ENCODE results near the gene TCF12. TPM values are rescaled to one million over a fixed set of nuclear protein-coding genes. Genes with fewer than 3 reads are reported as not detected.

Gene TCF12
- total RNA-seq, 6 experiments from 2014 or later, result 106 to 200 (median 149) TPM

DNA sequence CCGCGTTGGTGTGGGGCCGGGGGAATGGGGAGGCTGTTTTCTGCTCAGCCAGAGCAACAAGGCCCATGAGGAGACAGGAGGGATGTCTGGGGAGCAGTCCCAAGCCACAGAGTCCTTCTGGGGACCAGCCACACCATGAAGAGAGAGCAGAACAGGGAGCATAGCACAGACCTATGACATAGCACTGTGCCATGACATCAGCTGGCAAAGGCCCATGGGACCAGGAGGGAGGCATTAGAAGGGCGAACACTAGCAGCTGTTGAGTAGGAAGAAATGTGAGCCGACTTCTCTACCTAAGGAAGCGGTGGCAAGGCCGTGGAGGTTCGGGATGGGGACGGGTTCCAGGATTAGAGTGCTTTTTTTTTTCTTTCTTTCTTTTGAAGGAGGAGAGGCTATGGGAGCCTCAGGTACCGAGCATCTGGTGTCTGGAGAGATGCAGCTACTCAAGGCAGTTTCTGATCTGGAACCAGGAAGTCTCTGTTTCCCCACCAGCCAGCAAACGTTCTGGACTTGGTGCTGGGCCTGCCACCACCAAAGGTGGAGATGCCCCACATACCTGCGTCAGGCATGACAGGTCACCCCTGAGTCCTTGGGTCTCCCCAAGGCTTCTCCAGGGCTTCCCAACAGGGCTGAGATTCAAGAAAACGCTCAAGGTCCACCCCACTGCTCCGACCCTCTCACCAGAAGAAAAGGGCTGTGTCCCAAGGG, 380.6 kb downstream of the TCF12 start:
- H3K27me3 Mint-ChIP-seq (ENCODE audit: insufficient read depth), result peaks cover 4% of the 10 kb centered on the region
- no peak for DNase-seq
- 0 out of 2 replicates have a peak, but pooled peaks cover 4% of the 10 kb centered on the region for H3K4me1 Mint-ChIP-seq (ENCODE audit: low read depth)
- no peak for TF ChIP-seq CTCF (IDR thresholded peaks at IDR 0.05)
- no peak overlapping the region for H3K27ac Mint-ChIP-seq
- no peak overlapping the region for H3K4me3 Mint-ChIP-seq
- no peaks in the 10 kb centered on the region for H3K9me3 Mint-ChIP-seq
- H3K36me3 Mint-ChIP-seq (ENCODE audit: low read depth), result no peaks in the 10 kb centered on the region; the same call in 1 of the 2 replicates

- Mint-ChIP-seq H3K36me3 (ENCODE audit: low read depth) (no peaks in the 10 kb centered on the region), H3K9me3 (no peaks in the 10 kb centered on the region), H3K4me3 (no peak overlapping the region), H3K4me1 (ENCODE audit: low read depth) (peaks cover 10% of the 10 kb centered on the region), H3K27ac (no peak overlapping the region), H3K27me3 (ENCODE audit: insufficient read depth) (peaks cover 4% of the 10 kb centered on the region)
- no peak for DNase-seq
- TF ChIP-seq CTCF (IDR thresholded peaks at IDR 0.05), result no peak
Measured at GRCh38 chr15:57301307-57301706, 382.9 kb downstream of the TCF12 start.

GRCh38 chr15:57302640-57303257, 384.3 kb downstream of the TCF12 start:
- Mint-ChIP-seq H3K4me1 (ENCODE audit: low read depth) (peaks cover 19% of the 10 kb centered on the region), H3K36me3 (ENCODE audit: low read depth) (no peaks in the 10 kb centered on the region), H3K27ac (no peak overlapping the region), H3K4me3 (no peak overlapping the region), H3K27me3 (ENCODE audit: insufficient read depth) (peaks cover 4% of the 10 kb centered on the region), H3K9me3 (no peaks in the 10 kb centered on the region)
- no peak for TF ChIP-seq CTCF (IDR thresholded peaks at IDR 0.05)
- no peak for DNase-seq

DNA sequence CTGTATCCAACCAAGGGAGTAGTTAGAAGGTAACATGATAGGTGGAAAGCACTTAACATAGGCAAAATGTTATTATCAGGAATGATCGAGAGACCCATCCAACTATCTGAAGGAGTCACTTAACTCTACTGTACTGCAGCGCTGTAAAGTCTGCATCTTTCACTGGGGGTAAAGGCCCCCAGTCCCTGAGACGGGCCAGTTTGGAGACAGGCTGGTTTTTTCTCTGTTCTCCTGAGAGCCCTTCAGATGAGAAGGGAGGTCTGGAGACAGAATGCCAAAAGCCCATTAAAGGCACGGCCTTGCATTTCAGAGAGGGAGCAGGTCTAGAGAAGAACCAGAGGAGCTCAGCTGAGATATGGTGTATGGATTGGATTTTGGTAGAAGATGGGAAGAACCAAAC, 386.6 kb downstream of the TCF12 start:
- TF ChIP-seq CTCF (IDR thresholded peaks at IDR 0.05), result no peak
- no peak overlapping the region for H3K4me3 Mint-ChIP-seq
- peaks cover 19% of the 10 kb centered on the region for H3K4me1 Mint-ChIP-seq (ENCODE audit: low read depth)
- H3K36me3 Mint-ChIP-seq (ENCODE audit: low read depth), result no peaks in the 10 kb centered on the region
- H3K9me3 Mint-ChIP-seq, result no peaks in the 10 kb centered on the region
- DNase-seq, result no peak
- H3K27ac Mint-ChIP-seq, result no peak overlapping the region
- H3K27me3 Mint-ChIP-seq (ENCODE audit: insufficient read depth), result no peaks in the 10 kb centered on the region; the same call in none of the 2 replicates

- peak; percentile 55 for DNase-seq
Measured at GRCh38 chr15:57306161-57306943, 387.9 kb downstream of the TCF12 start.

More at GRCh38 chr15:57306161-57306943, 387.9 kb downstream of the TCF12 start:
- H3K27me3 Mint-ChIP-seq (ENCODE audit: insufficient read depth), result no peaks in the 10 kb centered on the region; the same call in none of the 2 replicates
- TF ChIP-seq CTCF (IDR thresholded peaks at IDR 0.05), result peak; percentile 94
- peak overlapping the region; percentile 43 for H3K27ac Mint-ChIP-seq
- H3K9me3 Mint-ChIP-seq, result no peaks in the 10 kb centered on the region
- peak overlapping the region; percentile 84 for H3K4me3 Mint-ChIP-seq
- H3K4me1 Mint-ChIP-seq (ENCODE audit: low read depth), result peaks cover 19% of the 10 kb centered on the region
- H3K36me3 Mint-ChIP-seq (ENCODE audit: low read depth), result no peaks in the 10 kb centered on the region

Data from HFFc6 (cell line).